C4-2B (cell line): ENCODE results near the gene AGTRAP.

Experiments
- CTCF ChIP-seq: fragments of 450-650 bp; conservative IDR thresholded peaks from 2 replicates; pipeline ENCODE4 v1.5.1; 2017; ENCODE audit warnings: mild to moderate bottlenecking
- ZFX ChIP-seq: fragments of 450-650 bp; IDR thresholded peaks from 2 replicates; pipeline ENCODE4 v1.6.1; 2017

DNA sequence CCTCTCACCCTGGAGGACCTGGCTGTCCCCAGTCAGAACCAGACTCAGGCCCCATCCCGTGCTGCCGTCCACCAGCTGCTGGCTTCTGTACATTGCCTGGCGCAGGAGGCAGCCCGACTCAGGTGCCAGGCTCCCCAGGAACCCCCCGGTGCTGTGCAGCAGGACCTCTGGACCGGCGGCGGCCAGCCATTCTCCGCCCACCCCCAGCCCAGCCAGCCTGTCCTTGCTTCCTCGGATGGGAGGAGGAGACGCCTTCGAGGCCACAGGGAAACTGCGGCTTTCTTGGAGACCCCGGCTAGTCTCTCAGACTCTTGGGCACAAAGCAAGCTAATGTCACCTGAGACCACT, 30.5 kb downstream of the AGTRAP start:
- TF ChIP-seq CTCF (no peak), ZFX (no peak)
